MV-4-11 (cell line): ENCODE measurements around the gene MAGIX.
"Not testable (repeated sequence)": the region's sequence is repeated elsewhere in the genome, so short reads cannot be mapped to it uniquely, and the experiment has no call there.

Experiments
- DNase-seq: peaks from one replicate; lab custom pipeline; 2025; lab: John Stamatoyannopoulos, UW

The MAGIX gene

GRCh38 chrX:49162620-49163019, at the start of gene MAGIX:
MAGIX (plus strand) TSS chrX:49162758; CDS start chrX:49162890, 132 bp downstream.
- DNase-seq = no peak

- DNase-seq = no peak
Observed at GRCh38 chrX:49116076-49116475, 46.5 kb upstream of the MAGIX start.

- DNase-seq = no peak
Observed at GRCh38 chrX:49116716-49117115, 45.8 kb upstream of the MAGIX start.

GRCh38 chrX:49117581-49117980, 45.0 kb upstream of the MAGIX start:
- DNase-seq = no peak

- DNase-seq = peak; percentile 27
Observed at GRCh38 chrX:49120091-49120490, 42.5 kb upstream of the MAGIX start.

- no peak for DNase-seq
Observed at GRCh38 chrX:49122499-49122898, 40.1 kb upstream of the MAGIX start.

GRCh38 chrX:49127742-49128258, 34.8 kb upstream of the MAGIX start:
- DNase-seq = peak; percentile 76

GRCh38 chrX:49129427-49129826, 33.1 kb upstream of the MAGIX start:
- peak; percentile 58 for DNase-seq

- DNase-seq = not testable (repeated sequence)
Observed at GRCh38 chrX:49132275-49132674, 30.3 kb upstream of the MAGIX start.

GRCh38 chrX:49133759-49134158, 28.8 kb upstream of the MAGIX start:
- DNase-seq = no peak

- DNase-seq = no peak
Observed at GRCh38 chrX:49137492-49137891, 25.1 kb upstream of the MAGIX start.

GRCh38 chrX:49139713-49140112, 22.8 kb upstream of the MAGIX start:
- peak; percentile 53 for DNase-seq

GRCh38 chrX:49142264-49142663, 20.3 kb upstream of the MAGIX start:
- not testable (repeated sequence) for DNase-seq

- DNase-seq = not testable (repeated sequence)
Observed at GRCh38 chrX:49143154-49143553, 19.4 kb upstream of the MAGIX start.

GRCh38 chrX:49147282-49147681, 15.3 kb upstream of the MAGIX start:
- DNase-seq = no peak

- DNase-seq = no peak
Observed at GRCh38 chrX:49147936-49148335, 14.6 kb upstream of the MAGIX start.

- DNase-seq = peak; percentile 57
Observed at GRCh38 chrX:49148390-49149100, 14.0 kb upstream of the MAGIX start.

GRCh38 chrX:49149291-49149690, 13.3 kb upstream of the MAGIX start:
- DNase-seq = not testable (repeated sequence)

GRCh38 chrX:49153467-49153866, 9.1 kb upstream of the MAGIX start:
- no peak for DNase-seq

- peak; percentile 72 for DNase-seq
Observed at GRCh38 chrX:49155243-49155899, 7.2 kb upstream of the MAGIX start.

GRCh38 chrX:49155900-49156837, 6.4 kb upstream of the MAGIX start:
- peak; percentile 81 for DNase-seq

GRCh38 chrX:49157194-49157593, 5.4 kb upstream of the MAGIX start:
- no peak for DNase-seq
